Skeletal muscle cell (primary cell): ENCODE results near the gene CCBE1.

Source experiments
- DNase-seq: peaks from one replicate; pipeline ENCODE4 v3.0.0-alpha.2; 2010; ENCODE audit warnings: low read depth
- H3K4me3 ChIP-seq: 2 replicates; pipeline ENCODE4 v1.5.1; 2011; ENCODE audit warnings: low read depth, mild to moderate bottlenecking, control low read depth, low read length, moderate library complexity

The CCBE1 gene

DNA sequence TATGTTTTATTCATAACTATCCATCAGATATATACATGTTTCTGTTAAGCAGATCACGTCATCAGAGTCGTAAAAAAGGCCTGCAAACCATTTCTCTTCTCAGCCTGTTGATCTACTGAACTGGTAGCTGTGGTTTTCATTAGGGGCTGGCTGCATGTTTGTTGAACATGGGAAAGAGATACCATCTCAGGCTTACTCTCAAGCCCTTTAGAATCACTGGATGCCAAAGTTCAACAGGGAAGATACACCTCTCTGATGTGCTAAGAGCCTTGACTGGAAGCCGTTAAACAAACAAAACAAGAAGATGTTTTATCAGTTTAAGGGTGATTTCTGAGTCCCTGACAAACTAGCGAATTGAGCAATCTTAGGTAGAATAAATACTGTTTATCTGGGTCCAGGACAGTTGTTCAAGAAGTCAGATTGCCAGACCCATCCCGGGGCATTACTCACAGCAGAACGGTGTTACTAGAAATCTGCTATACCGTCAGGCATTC is 243.7 kb downstream of the CCBE1 start:
- DNase-seq, result no peak
- H3K4me3 ChIP-seq, result no peak overlapping the region

DNA sequence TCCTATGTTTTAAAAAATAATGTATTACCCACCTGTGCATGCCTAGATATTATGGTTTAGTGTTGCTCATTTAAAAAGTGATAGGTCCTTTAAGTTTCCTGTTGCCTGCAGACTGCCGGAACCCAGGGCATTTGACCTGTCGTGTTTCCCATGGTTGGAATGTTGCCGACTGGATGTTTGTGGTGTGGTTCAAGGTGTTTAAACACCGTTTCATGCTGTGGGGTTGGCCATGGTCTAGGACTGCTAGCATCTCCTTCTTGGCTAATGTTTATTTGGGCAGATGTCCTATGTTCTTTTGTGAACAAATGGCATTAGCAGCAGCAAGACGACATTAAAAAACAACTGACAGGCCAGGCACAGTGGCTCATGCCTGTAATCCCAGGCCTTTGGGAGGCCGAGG is 245.3 kb downstream of the CCBE1 start:
- H3K4me3 ChIP-seq, result no peak overlapping the region
- no peak for DNase-seq

DNA sequence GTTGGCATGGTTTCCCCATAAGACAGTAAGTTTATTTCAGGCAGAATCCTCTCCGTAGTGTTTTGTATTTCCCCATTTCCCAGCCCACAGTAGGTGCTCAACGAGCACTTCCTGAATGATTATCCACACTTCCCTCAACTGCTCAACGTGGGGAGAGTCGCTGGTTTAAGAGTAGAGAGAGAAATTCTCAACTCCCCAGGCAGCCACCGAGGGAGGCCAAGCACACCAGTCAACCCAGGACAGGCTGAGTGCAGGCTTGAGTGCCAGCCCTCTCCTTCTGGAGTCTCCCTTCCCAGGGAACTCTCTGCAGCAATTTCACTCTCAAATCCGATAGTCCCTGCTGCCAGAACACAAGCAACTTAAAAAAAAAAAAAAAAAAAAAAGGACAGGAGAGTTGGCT is 246.2 kb downstream of the CCBE1 start:
- DNase-seq, result no peak
- no peak overlapping the region for H3K4me3 ChIP-seq

DNA sequence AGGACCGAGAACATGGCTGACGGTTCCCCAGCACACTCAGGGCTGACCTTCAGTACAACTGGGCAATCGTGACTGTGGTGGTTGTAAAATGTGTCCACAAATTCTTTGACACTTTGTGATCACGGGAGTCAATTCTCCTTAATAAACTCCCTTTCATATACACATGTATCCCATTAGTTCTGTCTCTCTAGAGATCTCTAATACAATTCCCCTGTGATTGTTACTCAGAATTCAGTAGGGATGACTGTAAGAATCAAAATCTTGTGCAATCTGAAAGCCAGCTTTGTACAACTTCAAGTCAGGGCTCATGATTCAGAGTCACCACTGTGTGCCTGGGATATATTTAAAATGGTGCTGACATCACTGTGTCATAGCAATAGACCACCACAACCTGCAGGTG is 248.7 kb downstream of the CCBE1 start:
- no peak for DNase-seq
- no peak overlapping the region for H3K4me3 ChIP-seq

DNA sequence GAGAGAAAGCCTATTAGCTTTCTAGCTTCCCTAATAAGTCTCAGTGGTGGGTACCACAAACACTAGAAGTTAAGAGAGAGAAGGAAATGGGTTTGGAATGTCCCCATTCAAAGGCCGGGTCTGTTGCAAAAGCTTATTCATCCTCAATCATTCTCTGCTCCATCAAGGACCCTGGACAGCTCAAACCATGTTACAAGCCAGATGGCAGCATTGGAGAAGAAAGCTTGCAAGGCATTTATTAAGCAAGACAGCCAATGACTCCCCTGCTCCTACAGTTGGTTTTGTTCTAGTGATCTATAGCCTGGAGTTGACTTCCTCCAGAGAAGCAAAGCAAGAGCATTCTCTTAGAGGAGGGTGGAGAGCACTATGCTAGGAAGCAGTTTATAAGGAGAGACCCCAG is 251.2 kb downstream of the CCBE1 start:
- DNase-seq, result no peak
- H3K4me3 ChIP-seq, result no peak overlapping the region

DNA sequence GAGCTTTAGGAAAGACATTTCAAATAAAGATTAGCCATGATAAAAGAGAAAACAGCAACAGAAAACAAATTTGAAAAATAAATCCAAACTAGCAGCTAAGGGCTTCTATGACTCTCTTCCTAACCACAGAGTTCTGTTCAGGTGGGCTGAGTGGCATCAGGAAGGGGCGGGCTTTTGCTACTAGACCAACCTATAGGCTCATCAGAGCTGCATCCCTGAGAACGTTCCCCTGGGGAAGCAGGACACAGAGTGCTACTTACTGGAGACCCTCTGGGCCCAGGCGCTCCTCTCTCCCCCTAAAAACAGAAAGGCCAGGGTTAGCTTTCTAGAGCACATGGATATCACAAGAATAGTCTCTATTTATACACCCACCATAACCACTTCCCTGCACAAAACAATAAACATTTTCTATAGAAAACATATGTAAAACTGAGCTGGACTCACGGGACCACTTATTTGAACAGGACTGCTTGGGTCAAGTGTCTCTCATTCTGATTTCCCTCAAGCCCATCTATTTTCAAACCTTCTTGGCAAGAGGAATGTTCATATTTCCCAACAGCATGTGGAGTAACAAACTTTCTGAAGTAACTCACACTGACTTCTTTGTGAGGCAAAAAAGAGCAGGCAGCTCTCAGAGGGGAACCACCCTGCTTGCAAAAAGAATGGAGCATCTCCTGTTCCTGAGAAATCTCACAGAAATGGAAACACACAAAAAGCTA is 259.2 kb downstream of the CCBE1 start:
- H3K4me3 ChIP-seq, result no peak overlapping the region
- no peak for DNase-seq

DNA sequence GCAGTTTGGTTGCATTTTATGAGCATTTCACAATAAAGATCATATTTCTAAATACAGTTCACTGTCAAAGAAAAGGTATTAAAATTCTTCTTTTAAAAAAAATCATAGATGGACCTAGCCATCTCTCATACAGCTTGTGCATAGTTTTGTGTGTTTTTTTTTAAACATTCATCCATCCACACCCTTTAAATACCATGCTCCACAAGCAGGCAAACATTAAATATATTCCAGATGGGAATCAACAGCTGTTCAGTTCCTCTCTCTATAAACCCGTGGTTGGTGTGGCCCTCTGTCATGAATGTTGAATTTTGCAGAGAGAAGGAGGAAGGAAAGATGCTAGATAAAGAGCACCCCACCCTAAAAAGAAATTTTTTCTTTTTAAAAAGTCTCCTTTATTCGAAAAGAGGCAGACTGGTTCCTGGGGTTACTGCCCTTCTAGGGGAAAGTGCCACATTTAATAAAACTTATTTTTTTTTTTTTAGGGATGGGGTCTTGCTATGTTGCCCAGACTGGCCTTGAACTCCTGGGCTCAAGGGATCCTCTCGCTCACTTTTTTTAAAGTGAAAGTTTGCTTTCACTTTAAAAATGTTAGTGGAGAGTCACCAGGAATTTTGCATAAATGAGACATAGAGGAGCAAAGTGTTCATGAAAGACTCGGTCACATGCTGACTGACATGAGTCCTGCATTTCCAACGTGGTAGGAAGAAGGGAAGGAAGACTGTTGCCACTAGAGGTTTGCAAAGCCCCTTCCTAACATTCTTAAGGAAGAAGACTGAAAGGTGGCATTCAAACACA is 264.2 kb downstream of the CCBE1 start:
- no peak for DNase-seq

DNA sequence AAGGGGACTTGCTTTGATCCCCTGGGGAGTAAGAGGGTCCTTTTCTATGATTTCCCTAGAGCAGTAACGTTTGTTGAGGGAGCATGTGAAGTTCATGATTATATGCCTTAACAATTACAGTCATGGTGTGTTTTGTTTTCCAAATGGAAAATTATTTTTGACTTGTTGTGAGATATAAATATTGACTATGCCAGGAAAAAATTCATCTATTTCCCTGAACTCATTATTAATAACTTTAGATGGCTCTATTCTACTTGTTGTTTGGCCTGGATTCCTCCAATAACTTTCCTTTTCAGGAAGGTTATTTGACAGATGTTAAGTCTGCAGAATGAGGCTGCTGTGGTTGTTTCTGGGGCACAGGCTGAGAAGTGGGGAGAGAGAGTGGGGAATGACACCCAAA is 266.1 kb downstream of the CCBE1 start:
- DNase-seq, result no peak
- H3K4me3 ChIP-seq, result no peak overlapping the region

More for the DNA sequence above, 264.2 kb downstream of the CCBE1 start:
- H3K4me3 ChIP-seq, result no peak overlapping the region

DNA sequence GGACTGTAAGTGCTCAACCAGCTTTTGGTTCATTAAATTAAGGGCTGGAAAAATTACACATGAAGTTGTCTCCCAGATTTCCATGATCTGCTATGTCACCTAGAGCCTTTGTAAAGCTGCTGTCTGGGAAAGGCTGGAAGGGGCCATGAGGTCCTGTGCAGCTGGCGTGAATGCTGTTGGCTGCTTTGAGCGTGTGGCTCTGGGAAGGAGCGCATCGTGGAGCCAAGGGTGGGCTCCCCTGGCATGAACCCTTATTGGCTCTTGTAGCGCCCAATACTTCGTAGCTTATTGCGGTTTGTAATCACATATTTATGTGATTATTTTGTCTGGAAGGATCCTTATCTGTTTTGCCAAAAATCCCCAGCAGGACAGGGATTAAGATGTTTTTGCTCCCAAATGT is 267.6 kb downstream of the CCBE1 start:
- no peak overlapping the region for H3K4me3 ChIP-seq
- DNase-seq, result no peak

DNA sequence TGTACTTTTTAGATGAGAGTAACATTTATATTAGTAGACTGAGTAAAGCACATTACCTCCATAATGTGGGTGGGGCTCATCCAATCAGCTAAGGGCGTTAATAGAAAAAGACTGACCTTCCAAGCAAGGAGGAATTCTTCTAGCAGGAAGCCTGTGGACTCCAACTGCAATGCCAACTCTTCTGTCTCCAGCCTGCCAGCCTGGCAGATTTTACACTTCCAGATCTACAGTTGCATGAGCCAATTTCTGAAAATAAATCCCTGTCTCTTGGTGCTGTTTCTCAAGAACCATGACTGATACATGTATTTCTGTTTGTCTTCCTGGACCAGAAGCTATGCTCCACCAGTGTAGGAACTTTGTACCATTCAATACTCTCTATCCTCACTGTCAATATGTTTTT is 269.2 kb downstream of the CCBE1 start:
- no peak for DNase-seq
- no peak overlapping the region for H3K4me3 ChIP-seq

DNA sequence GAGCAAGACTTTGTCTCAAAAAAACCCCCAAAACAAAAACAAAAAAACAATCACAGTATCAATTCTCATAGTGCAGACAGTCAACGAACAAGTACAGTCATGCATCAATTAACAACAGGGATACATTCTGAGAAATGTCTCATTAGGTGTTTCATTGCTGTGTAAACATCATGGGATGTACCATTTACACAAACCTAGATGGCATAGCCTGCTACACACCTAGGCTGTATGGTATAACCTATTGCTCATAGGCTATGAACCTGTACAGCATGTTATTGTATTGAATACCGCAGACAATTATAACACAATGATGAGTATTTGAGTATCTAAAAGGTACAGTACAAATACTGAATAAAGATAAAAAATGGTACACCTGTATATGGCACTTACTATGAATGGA is 270.4 kb downstream of the CCBE1 start:
- H3K4me3 ChIP-seq, result no peak overlapping the region
- no peak for DNase-seq

DNA sequence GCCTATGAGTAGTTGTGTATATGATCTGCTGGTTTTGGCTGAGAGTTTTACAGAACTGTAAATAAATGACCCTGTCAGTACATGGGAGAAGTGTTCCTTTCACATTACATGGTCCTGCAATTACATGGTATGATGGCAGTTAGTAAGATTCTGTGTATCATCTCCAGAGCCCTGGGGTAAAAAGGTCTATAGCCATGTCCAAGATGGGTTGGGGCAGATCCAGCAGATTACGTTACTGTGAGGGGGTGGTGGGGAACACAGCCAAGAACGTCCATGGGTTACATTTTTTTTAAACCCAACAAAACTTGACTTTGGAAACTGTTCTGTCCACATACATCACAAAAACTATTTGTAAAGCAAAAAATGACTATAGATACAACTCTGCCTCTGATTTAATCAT is 274.0 kb downstream of the CCBE1 start:
- no peak overlapping the region for H3K4me3 ChIP-seq
- peak; percentile 79 for DNase-seq

DNA sequence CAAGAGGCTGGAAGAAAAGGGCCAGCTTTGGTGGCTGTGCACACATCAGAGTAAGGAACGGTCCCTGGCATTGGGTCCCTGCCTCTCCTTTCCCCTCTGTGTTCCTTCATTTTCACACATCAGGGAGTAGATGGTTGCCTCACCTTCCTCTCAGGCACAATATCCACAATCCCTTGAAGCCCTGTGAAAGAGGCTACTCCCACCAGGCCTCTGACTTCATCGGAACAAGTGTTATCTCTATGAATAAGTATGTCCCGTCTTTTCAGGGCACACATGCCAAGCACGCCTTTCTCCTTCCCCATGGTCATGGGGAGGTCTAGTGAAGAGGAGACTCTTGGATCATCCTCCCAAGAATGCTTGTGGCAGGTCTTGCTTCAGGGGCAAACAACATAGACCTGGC is 277.0 kb downstream of the CCBE1 start:
- no peak for DNase-seq
- no peak overlapping the region for H3K4me3 ChIP-seq

DNA sequence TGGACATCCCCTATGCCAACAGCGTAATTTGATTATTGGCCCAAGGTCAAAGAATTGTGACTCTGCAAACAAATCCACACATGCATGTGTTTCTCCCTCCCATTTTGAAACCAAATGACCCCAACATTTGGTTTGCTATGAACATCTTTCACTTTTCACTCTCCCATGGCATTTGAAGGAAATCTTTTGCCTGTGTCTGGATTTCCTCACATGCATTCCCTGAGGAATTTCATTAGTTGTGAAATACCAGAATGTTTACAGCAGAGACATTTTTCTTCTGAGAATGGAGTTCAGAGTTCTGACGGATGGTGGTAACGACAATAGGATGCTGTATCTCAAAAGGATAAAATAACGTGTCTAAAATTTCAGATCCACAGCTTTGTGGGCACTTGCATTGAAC is 277.8 kb downstream of the CCBE1 start:
- peak; percentile 70 for DNase-seq
- no peak overlapping the region for H3K4me3 ChIP-seq

DNA sequence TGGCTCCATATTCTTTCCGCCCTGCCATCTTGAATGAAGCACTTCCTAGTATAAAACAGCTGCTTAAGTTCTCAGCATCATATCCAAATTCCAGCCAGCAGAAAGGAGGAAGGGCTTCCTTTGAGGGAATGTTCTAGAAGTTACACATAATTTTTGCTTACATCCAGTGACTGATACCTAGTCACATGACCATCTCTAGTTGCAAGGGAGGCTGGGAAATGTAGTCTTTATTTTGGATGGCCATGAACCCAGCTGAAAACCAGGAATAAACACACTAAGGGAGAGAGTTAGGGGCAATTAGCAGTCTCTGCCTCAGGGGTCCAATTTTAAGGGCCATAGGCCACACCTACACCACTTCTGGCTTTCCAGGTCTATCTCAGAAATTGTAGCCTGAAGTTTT is 280.4 kb downstream of the CCBE1 start:
- DNase-seq, result no peak
- no peak overlapping the region for H3K4me3 ChIP-seq

DNA sequence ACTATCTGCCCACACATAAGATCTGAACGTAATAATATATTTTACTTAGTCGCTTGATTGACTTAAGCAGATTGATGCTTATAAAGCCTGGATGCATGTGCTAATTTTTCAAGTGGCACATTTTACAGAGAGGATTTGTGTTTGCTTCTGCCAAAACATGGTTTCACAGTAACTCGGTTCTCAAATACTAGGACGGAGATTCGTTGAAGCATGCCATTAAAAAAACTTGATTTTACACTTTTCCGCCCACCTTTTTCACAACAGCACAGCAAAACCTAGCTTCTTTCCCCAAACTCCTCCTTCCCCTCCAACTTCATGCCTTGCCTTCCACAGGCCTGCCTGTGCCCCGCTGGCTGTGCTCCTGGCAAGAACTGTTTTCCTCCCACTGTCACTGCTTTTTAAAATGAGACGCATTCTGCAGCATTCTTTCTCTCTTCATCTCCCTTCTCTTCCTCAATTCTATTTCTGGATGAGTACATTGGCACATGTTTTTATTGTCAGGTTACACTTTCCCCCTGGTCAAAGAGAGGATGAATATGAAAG is 283.0 kb downstream of the CCBE1 start:
- no peak for DNase-seq
- H3K4me3 ChIP-seq, result no peak overlapping the region

DNA sequence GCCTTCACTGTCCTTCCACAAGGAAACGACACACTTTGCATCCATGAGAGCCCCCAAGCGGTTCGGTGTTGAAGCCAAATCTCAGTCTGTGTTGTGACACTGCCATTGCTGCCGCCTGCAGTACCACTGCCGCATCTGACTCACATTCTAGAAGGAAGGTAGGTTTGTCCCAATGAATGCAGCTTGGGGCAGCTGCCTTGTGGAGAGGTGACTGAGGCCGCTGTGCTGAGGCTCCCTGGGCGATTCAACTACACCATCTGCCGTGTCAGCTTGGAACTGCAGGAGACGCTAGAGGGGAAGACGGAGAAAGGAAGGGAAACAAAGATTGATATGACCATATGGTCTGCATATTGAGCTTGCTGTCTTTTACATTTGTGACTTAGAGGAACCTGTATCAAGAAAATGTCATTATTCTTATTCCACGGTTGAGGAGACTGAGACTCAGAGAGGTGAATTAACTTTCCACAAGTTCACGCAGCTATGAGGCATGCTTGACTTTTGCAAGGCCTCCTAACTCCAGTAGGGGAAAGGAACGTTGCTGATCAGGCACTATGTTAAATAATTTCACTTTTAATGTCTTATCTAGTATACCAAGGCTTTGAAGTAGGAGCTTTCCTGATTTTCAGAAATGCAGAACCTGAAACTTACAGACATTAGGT is 294.7 kb downstream of the CCBE1 start:
- DNase-seq, result no peak
- H3K4me3 ChIP-seq, result no peak overlapping the region

DNA sequence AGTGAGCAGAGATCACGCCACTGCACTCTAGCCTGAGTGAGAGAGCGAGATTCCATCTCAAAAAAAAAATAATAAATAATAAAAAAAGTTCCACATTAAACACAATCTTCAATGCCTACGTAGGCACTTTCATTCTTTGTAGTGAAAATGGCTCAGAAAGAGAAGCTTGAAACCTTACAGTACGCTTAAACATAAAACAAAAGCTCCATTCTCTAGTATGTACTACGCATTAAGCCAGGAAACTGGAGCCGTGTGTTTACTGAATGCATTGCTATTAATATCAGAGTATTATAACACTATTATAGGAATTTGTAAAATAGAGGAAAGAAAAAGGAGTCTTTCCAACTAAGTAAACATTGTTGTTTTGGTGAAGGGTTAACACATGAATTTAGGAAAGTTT is 296.8 kb downstream of the CCBE1 start:
- DNase-seq, result no peak
- H3K4me3 ChIP-seq, result no peak overlapping the region

DNA sequence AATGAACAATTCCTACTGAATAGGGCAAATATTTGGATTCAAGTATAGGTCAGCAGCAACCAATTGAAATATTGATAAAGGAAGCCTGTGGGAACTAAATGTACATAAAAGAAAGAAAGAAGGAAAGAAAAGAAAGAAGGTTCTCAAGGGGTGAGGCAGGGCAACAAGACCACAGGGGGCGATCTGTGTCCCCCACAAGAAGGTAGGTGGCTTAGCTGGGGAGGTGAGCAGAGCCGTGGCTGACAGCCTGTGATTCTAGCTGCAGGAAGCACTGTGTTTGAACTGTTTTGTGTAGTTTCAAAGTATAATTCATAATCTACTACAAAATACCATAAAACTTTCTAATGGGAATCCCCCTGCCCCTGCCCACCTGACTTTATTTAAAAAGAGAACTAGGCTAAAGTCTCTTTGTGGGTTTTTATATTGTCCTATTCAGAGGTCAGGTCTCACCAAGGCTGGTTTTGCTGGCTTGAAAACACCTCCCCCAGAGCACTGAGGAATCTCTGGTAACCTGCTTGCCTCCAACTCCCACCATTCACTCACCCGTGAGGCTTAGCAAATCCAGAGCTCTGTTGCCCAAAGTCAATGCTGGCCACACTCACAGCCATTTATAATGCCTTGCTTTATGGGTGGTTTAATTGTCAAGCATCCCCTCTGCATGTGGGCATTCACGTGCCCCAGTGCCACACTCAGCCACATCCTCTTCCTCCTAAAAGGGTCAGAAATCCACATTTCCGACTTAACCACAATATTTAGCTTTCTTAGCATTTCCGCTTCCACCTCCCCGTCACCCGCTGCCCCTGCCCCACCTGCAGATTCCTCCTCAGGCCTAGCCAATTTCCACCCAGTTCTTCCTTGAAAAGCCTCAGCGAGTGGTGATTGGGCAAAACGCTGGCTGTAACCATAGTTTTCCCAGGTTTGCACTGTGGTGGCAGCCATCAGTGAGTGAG is 301.7 kb downstream of the CCBE1 start:
- H3K4me3 ChIP-seq, result no peak overlapping the region
- DNase-seq, result no peak
